GM10847 (cell line): ENCODE results near the gene ASTN1.

Source experiments
- POLR2A ChIP-seq: IDR thresholded peaks from 2 replicates; pipeline ENCODE4 v1.6.1; 2011; ENCODE audit not compliant: insufficient read length; ENCODE audit errors: extremely low read depth

ASTN1 gene

DNA sequence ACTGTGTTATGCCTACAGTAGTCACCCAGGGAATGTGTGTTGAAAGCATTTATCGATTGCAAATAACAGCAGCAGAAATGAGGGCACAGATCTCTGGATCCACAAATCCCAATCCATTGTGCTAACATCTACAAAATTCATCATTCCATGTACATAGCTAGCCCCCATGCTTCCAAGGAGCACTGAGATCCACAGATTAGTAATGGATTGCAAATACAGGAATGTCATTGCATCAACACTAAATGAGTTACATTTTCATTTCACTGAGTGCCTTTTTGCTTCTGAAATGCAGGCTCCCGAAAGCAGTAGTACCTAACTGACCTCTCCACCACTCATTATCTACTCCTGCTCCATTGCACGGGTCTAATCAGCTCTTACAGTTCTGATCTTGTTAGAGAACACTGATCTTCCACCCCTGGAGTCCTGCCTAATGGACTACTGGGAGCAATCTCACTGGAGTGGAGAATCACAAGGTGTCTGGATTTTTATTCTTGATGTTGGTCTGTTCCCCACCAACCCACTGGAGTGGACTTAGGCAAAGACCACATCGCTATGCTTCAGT, 30.5 kb downstream of the ASTN1 start:
- TF ChIP-seq POLR2A, result no peak

DNA sequence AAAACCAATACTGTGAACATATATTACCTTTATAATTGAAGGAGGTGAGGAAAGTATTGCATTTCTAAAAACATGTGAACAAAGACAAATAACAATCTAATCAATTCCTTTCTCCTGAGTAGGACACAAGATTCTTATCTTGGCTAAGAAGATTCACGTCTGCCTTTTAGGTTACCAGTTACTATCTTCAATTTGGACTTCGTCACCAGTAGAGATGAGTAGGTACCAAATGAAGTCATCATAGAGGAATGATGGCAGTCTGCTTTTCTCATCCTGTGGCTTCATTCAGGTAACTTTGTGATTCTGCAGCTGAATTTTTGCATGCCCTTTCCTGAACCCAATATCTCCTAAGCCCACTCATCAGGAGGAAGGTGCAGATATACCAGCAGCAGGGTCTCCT, 32.4 kb downstream of the ASTN1 start:
- no peak for TF ChIP-seq POLR2A

DNA sequence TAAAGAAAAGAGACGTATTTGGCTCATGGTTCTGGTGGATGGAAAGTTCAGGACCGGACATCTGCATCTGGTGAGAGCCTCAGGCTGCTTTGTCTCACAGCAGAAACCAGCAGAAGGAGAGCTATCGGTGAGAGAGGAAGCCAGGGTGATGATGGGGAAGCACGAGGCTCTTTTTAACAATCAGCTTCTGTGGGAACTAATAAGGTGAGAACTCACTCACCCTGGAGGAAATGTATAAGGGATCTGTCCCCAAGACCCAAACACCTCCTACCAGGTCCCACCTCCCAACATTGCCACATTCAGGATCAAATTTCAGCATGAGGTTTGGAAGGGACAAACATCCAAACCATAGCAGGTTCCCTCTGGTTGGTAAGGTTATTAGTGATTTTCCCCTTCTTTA, 32.8 kb downstream of the ASTN1 start:
- TF ChIP-seq POLR2A, result no peak

DNA sequence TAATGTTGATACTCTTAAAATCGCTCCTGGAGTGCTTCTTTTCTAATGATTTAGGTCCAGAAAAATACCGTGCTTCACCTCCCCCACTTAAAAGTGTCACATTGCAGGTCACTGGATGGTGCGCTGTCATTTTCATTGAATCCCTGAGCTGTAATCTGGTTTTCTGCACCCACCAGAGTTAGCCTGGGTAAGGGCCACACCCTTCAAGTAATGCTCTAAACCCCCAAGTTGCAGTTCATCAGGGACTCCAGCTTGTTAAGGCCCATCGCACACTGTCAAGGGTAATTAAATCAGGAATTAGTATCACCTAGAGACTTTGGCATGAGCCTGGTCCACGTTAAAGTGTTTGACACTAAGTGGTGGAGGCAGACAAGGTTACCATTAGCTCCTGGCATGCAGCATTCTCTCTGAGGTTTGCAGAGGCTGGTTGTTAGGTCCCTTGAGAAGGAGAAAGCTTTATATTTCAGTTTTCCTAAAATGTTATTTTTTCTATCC, 34.0 kb downstream of the ASTN1 start:
- no peak for TF ChIP-seq POLR2A

DNA sequence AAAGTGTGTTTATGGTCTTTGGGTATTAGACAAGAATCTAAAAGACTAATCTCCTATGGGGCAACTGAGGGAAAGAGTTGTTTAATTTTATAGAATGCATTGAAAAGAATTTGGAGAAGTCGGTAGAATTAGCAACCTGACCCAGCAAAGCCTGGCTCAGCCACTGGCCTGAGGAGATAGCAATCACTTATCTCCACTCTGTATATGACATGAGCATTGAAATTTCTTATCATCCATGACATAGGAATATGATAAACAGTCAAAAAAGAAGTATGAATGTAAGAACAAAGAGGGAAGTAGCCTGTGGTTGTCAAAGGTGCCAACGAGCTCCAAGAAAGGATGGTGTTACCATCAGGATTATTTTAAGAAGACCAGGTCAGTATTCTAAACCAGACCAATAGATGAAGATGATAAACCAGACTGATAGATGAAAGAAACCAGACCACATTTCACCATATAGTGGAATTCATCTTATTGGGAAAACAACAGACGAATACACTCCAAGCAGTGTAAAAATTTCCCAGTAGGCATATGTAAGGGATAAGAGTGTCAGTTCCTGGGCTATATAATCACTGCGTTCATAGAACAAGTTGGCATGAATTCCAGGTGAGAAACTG, 35.7 kb downstream of the ASTN1 start:
- no peak for TF ChIP-seq POLR2A

DNA sequence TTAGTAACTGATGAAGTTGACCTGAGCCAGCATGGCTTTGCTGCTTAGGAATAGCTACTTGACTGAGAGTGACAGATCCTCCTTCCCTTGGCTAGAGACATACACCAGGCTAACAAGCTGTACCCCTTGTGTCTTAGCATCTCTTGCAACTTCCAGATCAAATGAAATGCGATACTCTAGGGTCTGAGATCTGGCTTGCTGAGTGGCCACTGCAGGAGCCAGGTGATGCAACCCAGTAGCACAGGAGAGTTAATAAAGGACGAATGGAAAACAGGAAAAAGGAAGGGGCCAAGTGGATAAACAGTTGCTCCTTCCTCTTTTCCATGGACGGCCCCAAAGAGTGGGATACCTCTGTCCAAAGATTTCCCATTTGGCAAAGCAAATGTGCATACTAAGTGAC, 38.2 kb downstream of the ASTN1 start:
- no peak for TF ChIP-seq POLR2A

DNA sequence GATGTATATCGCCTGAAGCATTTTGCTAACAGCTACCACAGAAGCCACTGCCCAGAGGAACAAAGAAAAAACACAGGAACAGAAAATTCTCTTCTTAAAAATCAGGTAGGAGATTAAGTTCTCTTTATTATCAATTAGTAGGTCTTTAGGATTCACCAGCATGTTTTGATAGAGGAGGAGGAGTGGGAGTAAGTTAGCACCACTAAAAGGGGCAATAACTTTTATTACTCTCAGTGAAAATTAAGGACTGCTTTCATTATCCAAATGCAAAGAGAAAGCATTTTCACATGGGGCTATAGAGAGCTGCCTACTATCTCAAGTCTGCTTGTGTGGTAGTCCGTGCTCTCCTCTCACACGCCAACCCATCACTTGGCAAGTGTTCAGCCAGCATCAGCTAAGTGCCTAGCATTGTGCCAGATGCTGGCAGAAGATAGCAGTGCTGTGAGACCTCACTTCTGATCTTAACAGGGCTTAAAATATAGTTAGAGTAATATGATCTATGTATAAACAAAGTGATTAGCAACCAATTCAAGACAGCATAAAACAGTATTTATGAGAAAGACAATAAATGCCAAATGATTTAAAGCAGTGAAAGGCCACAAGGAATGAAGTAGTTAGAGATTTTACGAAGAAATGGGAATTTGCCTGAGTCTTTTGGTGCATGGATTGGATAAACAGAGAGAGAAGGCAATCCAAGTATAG, 39.8 kb downstream of the ASTN1 start:
- no peak for TF ChIP-seq POLR2A

DNA sequence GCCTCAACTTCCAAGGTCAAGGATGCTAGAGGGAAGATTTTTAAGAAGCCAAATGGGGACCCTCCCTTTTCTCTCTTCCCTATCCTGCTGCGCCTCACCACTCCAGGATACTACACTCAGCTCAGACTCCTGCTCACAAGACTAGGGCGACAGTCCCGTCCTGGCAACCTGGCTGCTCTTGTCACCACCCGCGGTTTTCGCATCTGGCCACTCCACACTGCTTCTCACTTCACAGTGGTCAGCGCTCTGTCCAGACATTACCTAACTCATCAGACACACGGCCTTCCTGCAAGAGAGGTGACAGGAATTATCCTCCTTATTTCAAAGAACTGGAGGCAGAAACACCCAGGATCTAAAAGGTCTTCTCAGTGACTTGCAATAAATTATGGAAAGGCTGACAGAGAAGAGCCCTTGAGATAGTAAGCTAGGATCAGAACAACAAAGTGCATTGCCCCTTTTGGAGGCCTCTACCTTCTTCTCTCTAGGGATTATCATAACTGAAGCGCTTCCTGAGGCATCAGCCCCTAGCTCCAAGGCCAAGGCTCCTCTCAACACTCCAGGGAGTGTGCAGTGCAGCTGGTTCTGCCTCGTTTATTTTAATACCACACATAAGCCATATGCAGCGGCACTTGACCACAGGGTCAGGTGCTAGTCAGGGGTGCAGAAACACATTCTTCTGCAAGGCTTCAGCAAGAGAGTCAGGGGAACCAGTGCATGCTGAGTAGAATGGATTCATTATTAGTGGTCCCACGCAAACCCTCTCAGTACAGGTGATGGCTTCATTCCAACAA, 41.9 kb downstream of the ASTN1 start:
- no peak for TF ChIP-seq POLR2A

DNA sequence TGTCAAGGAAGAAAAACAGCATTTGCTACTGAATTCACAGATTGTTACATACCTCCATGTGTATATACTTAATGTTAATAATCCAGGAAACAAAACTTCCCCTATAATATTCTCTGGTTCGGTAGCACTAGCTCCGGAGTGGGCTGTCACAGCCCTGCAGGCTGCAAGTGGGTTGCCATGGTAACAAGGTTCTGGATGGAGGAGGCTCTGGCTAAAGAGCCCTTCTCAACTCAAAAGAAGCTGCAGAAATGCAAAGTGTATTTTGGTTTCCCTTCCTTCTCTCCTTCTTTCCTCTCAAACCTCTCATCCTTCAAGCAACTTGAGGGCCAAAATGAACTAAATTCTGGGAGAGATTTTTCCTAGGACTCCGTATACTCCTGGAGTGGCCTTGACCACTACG, 45.2 kb downstream of the ASTN1 start:
- TF ChIP-seq POLR2A, result no peak

DNA sequence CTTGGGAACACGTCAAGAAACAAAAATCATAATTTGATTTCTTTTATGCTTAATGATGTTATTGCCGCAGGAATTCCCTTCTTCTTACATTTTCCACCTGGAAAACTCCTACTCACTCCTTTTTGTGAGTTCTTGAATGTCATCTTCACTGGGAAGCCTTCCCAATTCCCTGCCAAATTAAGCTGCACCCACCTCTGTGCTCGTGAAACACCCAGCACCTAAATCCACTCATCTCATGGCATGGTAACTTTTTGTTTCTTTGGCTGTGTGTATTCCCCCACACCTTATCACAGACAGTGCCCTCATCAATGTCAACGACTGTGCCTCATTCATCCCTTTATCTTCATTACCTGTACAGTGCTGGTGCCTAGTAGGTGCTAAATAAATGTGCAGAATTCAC, 45.6 kb downstream of the ASTN1 start:
- TF ChIP-seq POLR2A, result no peak

DNA sequence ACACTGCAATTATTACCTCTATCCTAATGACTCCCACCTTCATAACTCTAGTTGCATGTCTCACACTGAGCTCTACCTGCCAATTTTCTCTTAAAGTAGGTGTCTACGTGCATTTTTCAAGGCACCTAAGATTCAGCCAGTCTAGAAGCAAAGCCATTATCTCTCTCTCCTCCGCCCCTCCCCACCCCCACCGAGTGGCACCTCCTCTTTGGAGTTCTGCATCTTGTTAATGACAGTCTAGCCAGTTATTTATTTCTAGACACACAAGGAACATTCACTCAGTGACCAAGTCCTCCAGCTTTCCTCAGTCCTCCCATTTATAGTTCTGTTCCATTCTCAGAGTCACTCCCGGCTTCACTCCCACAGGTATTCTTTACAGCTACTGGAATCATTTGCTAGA, 47.6 kb downstream of the ASTN1 start:
- TF ChIP-seq POLR2A, result no peak

DNA sequence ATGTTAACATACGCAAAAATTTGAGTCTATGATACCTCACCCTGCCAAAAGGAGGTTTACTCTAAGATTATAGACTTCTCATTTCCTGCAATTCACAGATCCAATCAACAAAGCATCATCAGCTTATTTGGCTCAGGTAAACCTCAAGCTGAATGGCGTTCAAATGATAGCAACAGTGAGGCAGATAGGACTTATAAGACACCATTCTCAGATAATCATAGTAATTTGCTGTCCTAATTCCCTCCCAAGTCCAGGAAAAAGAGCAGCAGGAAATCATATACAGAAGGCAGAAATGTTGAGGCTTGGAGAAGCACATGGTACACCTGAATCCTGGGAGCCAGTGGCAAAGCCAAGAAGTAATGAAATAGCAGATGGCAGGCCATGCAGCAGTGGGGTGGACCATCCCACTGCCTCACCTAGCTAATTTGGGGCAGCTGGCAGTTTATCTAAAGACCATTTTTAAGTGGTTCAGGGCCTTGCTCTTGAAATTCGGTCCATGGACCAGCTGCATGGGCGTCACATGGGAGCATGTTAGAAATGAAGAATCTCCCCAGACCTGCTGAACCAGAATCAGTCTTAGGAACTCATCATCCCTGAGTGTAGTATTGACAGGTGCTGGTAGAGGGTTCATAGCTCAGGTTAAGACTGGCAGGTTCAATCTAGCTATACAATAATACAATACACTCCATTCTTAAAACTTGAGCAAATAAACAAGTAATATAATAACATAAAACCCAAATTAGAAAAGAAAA, 57.7 kb downstream of the ASTN1 start:
- TF ChIP-seq POLR2A, result no peak

DNA sequence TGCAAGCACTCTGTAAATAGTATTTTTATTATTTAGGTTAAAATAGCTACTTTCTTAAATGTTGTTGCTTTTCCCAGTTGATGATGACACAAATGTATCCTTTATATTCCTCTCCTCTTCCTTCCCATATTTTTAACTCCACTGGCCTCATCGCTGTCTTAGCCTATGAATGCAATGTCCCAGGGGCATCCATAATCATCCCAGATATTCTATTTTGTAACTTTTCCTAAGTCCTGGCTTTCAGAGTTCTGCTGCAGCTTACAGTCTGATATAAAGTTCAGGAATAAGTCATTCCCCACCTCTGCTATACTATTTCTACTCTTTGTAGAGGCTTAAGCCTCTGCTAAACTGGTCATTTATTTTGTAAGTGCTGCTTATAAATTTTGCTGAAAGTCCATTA, 58.3 kb downstream of the ASTN1 start:
- no peak for TF ChIP-seq POLR2A

DNA sequence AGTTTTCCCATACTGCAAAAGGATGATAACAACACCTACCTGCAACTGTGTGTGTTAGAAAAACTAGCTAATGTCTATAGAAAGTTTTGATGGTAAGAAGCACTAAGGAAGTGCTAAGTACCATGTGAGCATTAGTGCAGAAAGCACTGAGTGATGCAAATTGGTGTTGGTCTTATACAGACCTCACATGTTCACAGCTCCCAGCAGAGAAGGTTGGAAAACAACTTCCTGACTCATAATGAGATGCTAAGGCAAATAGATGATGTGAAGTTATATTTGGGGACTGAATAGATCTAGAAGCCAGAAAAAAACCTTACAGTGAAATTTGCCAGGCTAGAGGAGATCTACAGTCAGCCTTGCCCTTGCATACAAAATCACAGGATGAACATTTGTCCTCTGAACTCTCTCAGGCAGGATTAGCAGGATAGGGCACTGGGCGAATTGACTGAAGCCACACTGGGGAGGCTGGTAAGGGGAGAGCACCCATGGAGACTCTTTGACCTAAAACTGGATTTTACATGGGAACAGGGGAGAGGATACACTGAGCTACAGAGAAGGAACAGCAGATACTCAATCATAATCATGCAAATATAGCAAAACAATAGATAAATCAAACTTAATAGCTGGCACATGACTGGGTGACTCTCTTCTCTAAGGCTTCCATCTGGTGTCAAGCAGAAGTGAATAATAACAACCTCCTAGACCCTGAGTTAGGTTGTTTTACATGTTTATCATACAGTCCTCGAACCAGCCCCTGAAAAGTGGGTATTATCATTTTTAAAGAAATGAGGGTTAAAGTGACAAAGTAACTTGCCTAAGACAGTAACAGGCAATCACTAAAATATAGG, 61.3 kb downstream of the ASTN1 start:
- TF ChIP-seq POLR2A, result no peak
